HCT116 (cell line): Measurements from ENCODE around the gene CHTOP. TPM values are rescaled to one million over a fixed set of nuclear protein-coding genes. Genes with fewer than 3 reads are reported as not detected.

Experiments used
- ATAC-seq: fragments of 200-7000 bp; cut with Tn5 transposase; 2 replicates; pipeline ENCODE4 v1.9.1; 2020; ENCODE audit warnings: mild to moderate bottlenecking, moderate library complexity
- BruUV-seq: library from RNA; stranded (reverse); fragments of 400-500 nt; replicated peaks from 2 replicates; lab custom pipeline; 2021; lab: Mats Ljungman, UMichigan
- CTCF ChIA-PET: fragments of 300-600 bp; sonication (Branson Sonifier 250); formaldehyde crosslinking; loops from one replicate; lab custom pipeline; 2021; ENCODE audit warnings: antibody characterized with exemption; lab: Charles Lee
- POLR2A ChIA-PET: fragments of 300-600, 350-600 bp; sonication (Branson Sonifier 250); formaldehyde crosslinking; loops from one replicate; lab custom pipeline; 2021; ENCODE audit warnings: antibody characterized with exemption; lab: Charles Lee
- RAD21 ChIA-PET, 2 experiments: fragments of 300-600 bp; sonication (Branson Sonifier 250); formaldehyde crosslinking; loops; one replicate each; lab custom pipeline; 2023; ENCODE audit warnings: low total read pairs in 2 of 2; ENCODE audit not compliant: uncharacterized antibody in 2 of 2, unreplicated experiment in 2 of 2, low non-redundant PET in 1 of 2; lab: Charles Lee
- DNase-seq: peaks from one replicate; pipeline ENCODE4 v3.0.0-alpha.2; 2010; ENCODE audit warnings: low read depth, low spot score
- H2AFZ ChIP-seq: fragments of 200-600 bp; shearing (Covaris generic), sonication (generic); 2 replicates; pipeline ENCODE4 v1.6.1; 2017; ENCODE audit warnings: low read depth, mixed run types, mixed read lengths, antibody characterized with exemption, low read length; ENCODE audit not compliant: poor library complexity, severe bottlenecking
- H3K27ac ChIP-seq: 2 replicates; pipeline ENCODE4 v1.5.1; 2012; ENCODE audit warnings: low read depth, low read length
- H3K27me3 ChIP-seq: fragments of 200-600 bp; sonication (generic); 2 replicates; pipeline ENCODE4 v1.6.1; 2016; ENCODE audit warnings: mixed run types, low read length, mixed read lengths; ENCODE audit not compliant: insufficient read depth
- H3K36me3 ChIP-seq, 2 experiments: fragments of 200-500 bp in 1 of 2; fragments of 200-600 bp in 1 of 2; sonication (Bioruptor generic) in 1 of 2; sonication (generic) in 1 of 2; 2 replicates each; pipeline versions ENCODE4 v1.5.1 to v1.6.1; 2014 to 2016; ENCODE audit warnings: low read length in 2 of 2, inconsistent platforms in 1 of 2, mixed read lengths in 1 of 2, mixed run types in 1 of 2; ENCODE audit not compliant: insufficient read depth in 2 of 2, control insufficient read depth in 1 of 2
- H3K4me1 ChIP-seq, 2 experiments: fragments of 200-600 bp in 1 of 2; sonication (generic) in 1 of 2; 2 replicates each; pipeline versions ENCODE4 v1.5.1 to v1.6.1; 2012 to 2017; ENCODE audit warnings: low read length in 2 of 2, inconsistent platforms in 1 of 2, mild to moderate bottlenecking in 1 of 2, mixed read lengths in 1 of 2, mixed run types in 1 of 2, moderate library complexity in 1 of 2; ENCODE audit not compliant: insufficient read depth in 2 of 2, control insufficient read depth in 1 of 2
- H3K4me2 ChIP-seq: fragments of 200-600 bp; sonication (generic); 2 replicates; pipeline ENCODE4 v1.6.1; 2017; ENCODE audit warnings: mixed run types, low read length, mixed read lengths
- H3K4me3 ChIP-seq, 2 experiments: fragments of 200-600 bp in 1 of 2; sonication (generic) in 1 of 2; replicated peaks in 1 of 2; 2 replicates each; pipeline ENCODE4 v1.5.1; 2011 to 2016; ENCODE audit warnings: low read length in 2 of 2, control low read depth in 1 of 2, low read depth in 1 of 2, mild to moderate bottlenecking in 1 of 2, mixed read lengths in 1 of 2, mixed run types in 1 of 2
- H3K79me2 ChIP-seq: fragments of 200-600 bp; sonication (generic); 2 replicates; pipeline ENCODE4 v1.6.1; 2017; ENCODE audit warnings: mild to moderate bottlenecking, mixed run types, low read length, moderate library complexity, mixed read lengths; ENCODE audit not compliant: insufficient read depth
- H3K9ac ChIP-seq: fragments of 200-600 bp; sonication (generic); 2 replicates; pipeline ENCODE4 v1.6.1; 2016; ENCODE audit warnings: low read length, mixed read lengths
- H3K9me2 ChIP-seq: fragments of 200-600 bp; sonication (generic), shearing (Covaris generic); 2 replicates; pipeline ENCODE4 v1.6.1; 2017; ENCODE audit warnings: mixed run types, mild to moderate bottlenecking, moderate library complexity; ENCODE audit not compliant: insufficient read depth
- H3K9me3 ChIP-seq, 2 experiments: fragments of 200-500 bp in 1 of 2; fragments of 200-600 bp in 1 of 2; sonication (Bioruptor generic) in 1 of 2; sonication (generic) in 1 of 2; 2 replicates each; pipeline ENCODE4 v1.6.1; 2014 to 2017; ENCODE audit warnings: low read length in 2 of 2, mixed read lengths in 2 of 2, inconsistent platforms in 1 of 2, low read depth in 1 of 2, mild to moderate bottlenecking in 1 of 2, mixed run types in 1 of 2, moderate library complexity in 1 of 2; ENCODE audit not compliant: control insufficient read depth in 1 of 2, insufficient read depth in 1 of 2
- H4K20me1 ChIP-seq: fragments of 200-600 bp; sonication (generic), shearing (Covaris generic); 2 replicates; pipeline ENCODE4 v1.6.1; 2017; ENCODE audit warnings: mixed run types, mild to moderate bottlenecking, moderate library complexity; ENCODE audit not compliant: insufficient read depth
- CBX3 ChIP-seq: IDR thresholded peaks from 2 replicates; pipeline ENCODE4 v1.6.1; 2012; ENCODE audit warnings: low read depth
- ELF1 ChIP-seq: IDR thresholded peaks from 2 replicates; pipeline ENCODE4 v1.6.1; 2012; ENCODE audit warnings: low read depth, borderline replicate concordance
- EZH2 ChIP-seq: fragments of 200-600 bp; sonication (generic); IDR thresholded peaks from 2 replicates; pipeline ENCODE4 v1.6.1; 2017; ENCODE audit warnings: antibody characterized with exemption, mixed run types
- EZH2phosphoT487 ChIP-seq: fragments of 200-600 bp; IDR thresholded peaks from 2 replicates; pipeline ENCODE4 v1.6.1; 2018; ENCODE audit warnings: antibody characterized with exemption, borderline replicate concordance
- FOSL1 ChIP-seq: IDR thresholded peaks from 2 replicates; pipeline ENCODE4 v1.6.1; 2012; ENCODE audit warnings: low read depth
- JUND ChIP-seq: IDR thresholded peaks from 2 replicates; pipeline ENCODE4 v1.6.1; 2012
- POLR2AphosphoS5 ChIP-seq: IDR thresholded peaks from 2 replicates; pipeline ENCODE4 v1.6.1; 2011; ENCODE audit warnings: mild to moderate bottlenecking, low read depth, low read length, moderate library complexity
- SIN3A ChIP-seq: IDR thresholded peaks from 2 replicates; pipeline ENCODE4 v1.6.1; 2012; ENCODE audit warnings: low read depth
- SP1 ChIP-seq: IDR thresholded peaks from 2 replicates; pipeline ENCODE4 v1.6.1; 2012; ENCODE audit warnings: low read depth
- SRF ChIP-seq: IDR thresholded peaks from 2 replicates; pipeline ENCODE4 v1.6.1; 2012; ENCODE audit warnings: low read depth
- TCF7L2 ChIP-seq: IDR thresholded peaks from 2 replicates; pipeline ENCODE4 v1.7.0; 2011; ENCODE audit warnings: borderline replicate concordance, inconsistent platforms; ENCODE audit not compliant: insufficient read depth, insufficient read length; ENCODE audit errors: extremely low read depth
- intact Hi-C: fragments of 100-400 bp; cut with micrococcal nuclease; formaldehyde crosslinking; loops from 2 replicates; pipeline ENCODE4 v1.10.0; 2022
- total RNA-seq: library from RNA; stranded (reverse); gene quantifications from one replicate; pipeline ENCODE4 v1.2.1, GENCODE V29; 2021; ENCODE audit not compliant: unreplicated experiment
- TF ChIP-seq, protein P1 (sequence below): IDR thresholded peaks from 2 replicates; pipeline ENCODE4 v1.6.1; 2012; ENCODE audit warnings: low read depth

Gene CHTOP
- total RNA-seq, 1 experiment from 2014 or later: 110 TPM

DNA sequence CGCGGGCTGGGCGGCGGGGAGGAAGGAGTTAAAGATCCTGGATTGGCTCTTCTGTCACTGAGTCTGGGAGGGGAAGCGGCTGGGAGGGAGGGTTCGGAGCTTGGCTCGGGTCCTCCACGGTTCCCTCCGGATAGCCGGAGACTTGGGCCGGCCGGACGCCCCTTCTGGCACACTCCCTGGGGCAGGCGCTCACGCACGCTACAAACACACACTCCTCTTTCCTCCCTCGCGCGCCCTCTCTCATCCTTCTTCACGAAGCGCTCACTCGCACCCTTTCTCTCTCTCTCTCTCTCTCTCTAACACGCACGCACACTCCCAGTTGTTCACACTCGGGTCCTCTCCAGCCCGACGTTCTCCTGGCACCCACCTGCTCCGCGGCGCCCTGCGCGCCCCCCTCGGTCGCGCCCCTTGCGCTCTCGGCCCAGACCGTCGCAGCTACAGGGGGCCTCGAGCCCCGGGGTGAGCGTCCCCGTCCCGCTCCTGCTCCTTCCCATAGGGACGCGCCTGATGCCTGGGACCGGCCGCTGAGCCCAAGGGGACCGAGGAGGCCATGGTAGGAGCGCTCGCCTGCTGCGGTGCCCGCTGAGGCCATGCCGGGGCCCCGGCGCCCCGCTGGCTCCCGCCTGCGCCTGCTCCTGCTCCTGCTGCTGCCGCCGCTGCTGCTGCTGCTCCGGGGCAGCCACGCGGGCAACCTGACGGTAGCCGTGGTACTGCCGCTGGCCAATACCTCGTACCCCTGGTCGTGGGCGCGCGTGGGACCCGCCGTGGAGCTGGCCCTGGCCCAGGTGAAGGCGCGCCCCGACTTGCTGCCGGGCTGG, 44.9 kb downstream of the CHTOP start, which contains the start of gene NPR1:
TSS of gene NPR1 (plus strand) at position 170 of the 818 bp plus-strand sequence. CDS start at position 591, 421 bp downstream.
- Histone ChIP-seq H3K4me1 (peaks cover 0 to 4% of the 10 kb centered on the region in 2 experiments; a peak in 2 of 4 replicates), H2AFZ (peak within 1 kb of the TSS; percentile 92)

More for the DNA sequence above, 44.9 kb downstream of the CHTOP start, which contains the start of gene NPR1:
- DNase-seq (no peak), ATAC-seq (no peak)
- ChIA-PET CTCF (no interaction called here), POLR2A (no interaction called here), RAD21 (no interaction called here)
- TF ChIP-seq SIN3A (no peak), EZH2phosphoT487 (no peak), POLR2AphosphoS5 (no peak), JUND (no peak), CBX3 (no peak), TCF7L2 (no peak), ELF1 (no peak), SRF (no peak), SP1 (no peak), EZH2 (no peak), FOSL1 (no peak)
- TF ChIP-seq, protein P1, sequence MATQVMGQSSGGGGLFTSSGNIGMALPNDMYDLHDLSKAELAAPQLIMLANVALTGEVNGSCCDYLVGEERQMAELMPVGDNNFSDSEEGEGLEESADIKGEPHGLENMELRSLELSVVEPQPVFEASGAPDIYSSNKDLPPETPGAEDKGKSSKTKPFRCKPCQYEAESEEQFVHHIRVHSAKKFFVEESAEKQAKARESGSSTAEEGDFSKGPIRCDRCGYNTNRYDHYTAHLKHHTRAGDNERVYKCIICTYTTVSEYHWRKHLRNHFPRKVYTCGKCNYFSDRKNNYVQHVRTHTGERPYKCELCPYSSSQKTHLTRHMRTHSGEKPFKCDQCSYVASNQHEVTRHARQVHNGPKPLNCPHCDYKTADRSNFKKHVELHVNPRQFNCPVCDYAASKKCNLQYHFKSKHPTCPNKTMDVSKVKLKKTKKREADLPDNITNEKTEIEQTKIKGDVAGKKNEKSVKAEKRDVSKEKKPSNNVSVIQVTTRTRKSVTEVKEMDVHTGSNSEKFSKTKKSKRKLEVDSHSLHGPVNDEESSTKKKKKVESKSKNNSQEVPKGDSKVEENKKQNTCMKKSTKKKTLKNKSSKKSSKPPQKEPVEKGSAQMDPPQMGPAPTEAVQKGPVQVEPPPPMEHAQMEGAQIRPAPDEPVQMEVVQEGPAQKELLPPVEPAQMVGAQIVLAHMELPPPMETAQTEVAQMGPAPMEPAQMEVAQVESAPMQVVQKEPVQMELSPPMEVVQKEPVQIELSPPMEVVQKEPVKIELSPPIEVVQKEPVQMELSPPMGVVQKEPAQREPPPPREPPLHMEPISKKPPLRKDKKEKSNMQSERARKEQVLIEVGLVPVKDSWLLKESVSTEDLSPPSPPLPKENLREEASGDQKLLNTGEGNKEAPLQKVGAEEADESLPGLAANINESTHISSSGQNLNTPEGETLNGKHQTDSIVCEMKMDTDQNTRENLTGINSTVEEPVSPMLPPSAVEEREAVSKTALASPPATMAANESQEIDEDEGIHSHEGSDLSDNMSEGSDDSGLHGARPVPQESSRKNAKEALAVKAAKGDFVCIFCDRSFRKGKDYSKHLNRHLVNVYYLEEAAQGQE: no peak
- H3K27ac ChIP-seq: no peak within 1 kb of the TSS
- no peak within 1 kb of the TSS for H3K4me3 ChIP-seq
- H4K20me1 ChIP-seq: no peaks in the 10 kb centered on the region
- BruUV-seq: no TSS peak
- H3K36me3 ChIP-seq: no peaks in the 10 kb centered on the region
- no peaks in the 10 kb centered on the region for H3K79me2 ChIP-seq
- peak within 1 kb of the TSS; percentile 46 for H3K4me2 ChIP-seq
- H3K9ac ChIP-seq: no peak within 1 kb of the TSS
- no peaks in the 10 kb centered on the region for H3K27me3 ChIP-seq
- intact Hi-C loops: loop anchor here (10.0 kb wide), 1 partner anchor 96 kb away; the partner anchor contains the start of gene SLC27A3
- no peaks in the 10 kb centered on the region for H3K9me2 ChIP-seq
- H3K9me3 ChIP-seq: no peaks in the 10 kb centered on the region
